ENCODE results near the gene CYP26C1. TPM values are rescaled to one million over a fixed set of nuclear protein-coding genes. Genes with fewer than 3 reads are reported as not detected.

CYP26C1 gene
- total RNA-seq, 1 experiment from 2014 or later = 0.46 TPM

DNA sequence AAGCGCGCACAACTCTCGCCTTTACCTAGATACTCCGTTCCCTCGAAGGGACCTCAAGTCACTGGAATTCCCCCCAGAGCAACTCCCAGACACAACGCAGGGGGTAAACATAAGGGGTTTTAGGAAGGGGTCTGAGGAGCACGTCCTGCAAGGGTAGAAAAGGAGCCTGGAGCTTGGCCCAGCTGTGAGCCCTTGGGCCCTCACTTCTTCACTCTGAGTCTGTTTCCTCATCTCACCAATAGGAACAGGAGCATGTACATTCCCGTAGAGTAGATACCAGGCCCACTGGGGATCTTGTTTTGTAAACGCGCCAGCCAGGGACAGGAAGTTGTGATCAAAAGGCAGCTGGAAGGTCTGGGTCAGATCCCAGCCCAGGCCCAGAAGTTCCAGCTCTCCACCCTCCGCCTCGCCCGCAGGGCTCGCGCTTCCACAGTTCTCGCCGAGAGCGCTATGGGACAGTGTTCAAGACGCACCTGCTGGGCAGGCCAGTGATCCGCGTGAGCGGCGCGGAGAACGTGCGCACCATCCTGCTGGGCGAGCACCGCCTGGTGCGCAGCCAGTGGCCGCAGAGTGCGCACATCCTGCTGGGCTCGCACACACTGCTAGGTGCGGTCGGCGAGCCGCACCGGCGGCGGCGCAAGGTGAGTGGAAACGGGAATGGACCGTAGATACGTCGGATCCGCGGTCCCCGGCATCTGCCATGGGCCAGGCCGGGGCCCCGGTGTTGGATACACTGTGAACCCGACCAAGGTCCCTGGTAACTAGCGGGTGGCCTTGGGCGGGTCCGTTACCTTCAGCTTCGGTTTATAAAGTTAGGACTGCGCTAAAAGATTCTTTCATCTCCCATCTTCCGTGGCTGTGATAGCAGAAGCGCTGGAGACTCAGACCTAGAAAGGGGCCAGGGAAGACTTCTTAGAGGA, 1.3 kb downstream of the CYP26C1 start:
- CTCF ChIA-PET = no interaction called here

DNA sequence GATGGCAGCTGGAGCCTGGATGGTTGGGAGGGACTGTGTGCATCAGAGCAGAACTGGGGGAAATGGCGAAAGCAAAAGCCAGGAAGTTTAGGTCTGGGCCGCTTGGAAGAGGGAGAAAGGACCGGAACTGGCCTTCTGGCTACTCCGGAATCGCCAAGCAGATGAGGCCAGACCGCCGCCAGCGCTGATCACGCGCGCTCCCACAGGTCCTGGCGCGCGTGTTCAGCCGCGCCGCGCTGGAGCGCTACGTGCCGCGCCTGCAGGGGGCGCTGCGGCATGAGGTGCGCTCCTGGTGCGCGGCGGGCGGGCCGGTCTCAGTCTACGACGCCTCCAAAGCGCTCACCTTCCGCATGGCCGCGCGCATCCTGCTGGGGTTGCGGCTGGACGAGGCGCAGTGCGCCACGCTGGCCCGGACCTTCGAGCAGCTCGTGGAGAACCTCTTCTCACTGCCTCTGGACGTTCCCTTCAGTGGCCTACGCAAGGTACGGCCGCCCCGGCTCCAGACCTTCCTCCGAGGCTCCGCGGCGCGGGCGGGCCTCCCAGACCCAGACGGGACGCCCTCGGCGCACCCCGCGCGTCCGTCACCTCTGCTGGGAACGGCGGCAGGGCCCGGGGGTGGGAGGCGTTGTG, 2.0 kb downstream of the CYP26C1 start:
- no peak overlapping the region for H3K4me2 ChIP-seq
- peak in 1 of 2 experiments; percentile 53 for DNase-seq
- H3K4me1 ChIP-seq (replicated peaks; ENCODE audit: insufficient read depth) = no peaks in the 10 kb centered on the region
- intact Hi-C loops (cut with micrococcal nuclease; ENCODE audit: unreplicated experiment) = no loop called here
- no peak overlapping the region for H3K27ac ChIP-seq
- no peak overlapping the region for H3K4me3 ChIP-seq
- H3K36me3 ChIP-seq (ENCODE audit: low read depth) = no peaks in the 10 kb centered on the region
- ChIA-PET POLR2A (ENCODE audit: unreplicated experiment) (no interaction called here), CTCF (interaction anchor here (0.7 kb wide), 1 partner anchor 16 kb away, joined by 6 read pairs; no protein-coding TSS in a partner anchor)
- H4K20me1 ChIP-seq (ENCODE audit: insufficient read depth) = no peaks in the 10 kb centered on the region
- TF ChIP-seq EZH2 (IDR thresholded peaks at IDR 0.05; ENCODE audit: low read depth) = no peak
- TF ChIP-seq, protein P1, sequence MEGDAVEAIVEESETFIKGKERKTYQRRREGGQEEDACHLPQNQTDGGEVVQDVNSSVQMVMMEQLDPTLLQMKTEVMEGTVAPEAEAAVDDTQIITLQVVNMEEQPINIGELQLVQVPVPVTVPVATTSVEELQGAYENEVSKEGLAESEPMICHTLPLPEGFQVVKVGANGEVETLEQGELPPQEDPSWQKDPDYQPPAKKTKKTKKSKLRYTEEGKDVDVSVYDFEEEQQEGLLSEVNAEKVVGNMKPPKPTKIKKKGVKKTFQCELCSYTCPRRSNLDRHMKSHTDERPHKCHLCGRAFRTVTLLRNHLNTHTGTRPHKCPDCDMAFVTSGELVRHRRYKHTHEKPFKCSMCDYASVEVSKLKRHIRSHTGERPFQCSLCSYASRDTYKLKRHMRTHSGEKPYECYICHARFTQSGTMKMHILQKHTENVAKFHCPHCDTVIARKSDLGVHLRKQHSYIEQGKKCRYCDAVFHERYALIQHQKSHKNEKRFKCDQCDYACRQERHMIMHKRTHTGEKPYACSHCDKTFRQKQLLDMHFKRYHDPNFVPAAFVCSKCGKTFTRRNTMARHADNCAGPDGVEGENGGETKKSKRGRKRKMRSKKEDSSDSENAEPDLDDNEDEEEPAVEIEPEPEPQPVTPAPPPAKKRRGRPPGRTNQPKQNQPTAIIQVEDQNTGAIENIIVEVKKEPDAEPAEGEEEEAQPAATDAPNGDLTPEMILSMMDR (conservative IDR thresholded peaks at IDR 0.05) = no peak
- no peaks in the 10 kb centered on the region for H3F3A ChIP-seq (ENCODE audit: insufficient read depth, low read depth)
- H3K27me3 ChIP-seq (ENCODE audit: insufficient read depth, low read depth) = no peaks in the 10 kb centered on the region
- no peaks in the 10 kb centered on the region for H3K79me2 ChIP-seq (ENCODE audit: low read depth)
- H3K9me3 ChIP-seq (ENCODE audit: insufficient read depth, low read depth) = no peaks in the 10 kb centered on the region
- no TSS peak for BruUV-seq (replicated peaks)
- no peak overlapping the region for H2AFZ ChIP-seq
- H3K9me2 ChIP-seq (ENCODE audit: insufficient read depth) = no peaks in the 10 kb centered on the region

More for the DNA sequence above, 1.3 kb downstream of the CYP26C1 start:
- no peaks in the 10 kb centered on the region for H3K27me3 ChIP-seq (ENCODE audit: insufficient read depth, low read depth)
- intact Hi-C loops (cut with micrococcal nuclease; ENCODE audit: unreplicated experiment) = no loop called here
- no peaks in the 10 kb centered on the region for H3K9me2 ChIP-seq (ENCODE audit: insufficient read depth)
- H3F3A ChIP-seq (ENCODE audit: insufficient read depth, low read depth) = no peaks in the 10 kb centered on the region
- BruUV-seq (replicated peaks) = no TSS peak
- POLR2A ChIA-PET (ENCODE audit: unreplicated experiment) = no interaction called here
- H3K36me3 ChIP-seq (ENCODE audit: low read depth) = no peaks in the 10 kb centered on the region
- no peak overlapping the region for H3K4me3 ChIP-seq
- H3K4me1 ChIP-seq (replicated peaks; ENCODE audit: insufficient read depth) = no peaks in the 10 kb centered on the region
- no peaks in the 10 kb centered on the region for H3K79me2 ChIP-seq (ENCODE audit: low read depth)
- no peak overlapping the region for H3K4me2 ChIP-seq
- no peaks in the 10 kb centered on the region for H4K20me1 ChIP-seq (ENCODE audit: insufficient read depth)
- H3K27ac ChIP-seq = no peak overlapping the region
- H3K9me3 ChIP-seq (ENCODE audit: insufficient read depth, low read depth) = no peaks in the 10 kb centered on the region
- H2AFZ ChIP-seq = no peak overlapping the region
- TF ChIP-seq, protein P1 (conservative IDR thresholded peaks at IDR 0.05) = no peak
- TF ChIP-seq EZH2 (IDR thresholded peaks at IDR 0.05; ENCODE audit: low read depth) = no peak
- DNase-seq = no peak

DNA sequence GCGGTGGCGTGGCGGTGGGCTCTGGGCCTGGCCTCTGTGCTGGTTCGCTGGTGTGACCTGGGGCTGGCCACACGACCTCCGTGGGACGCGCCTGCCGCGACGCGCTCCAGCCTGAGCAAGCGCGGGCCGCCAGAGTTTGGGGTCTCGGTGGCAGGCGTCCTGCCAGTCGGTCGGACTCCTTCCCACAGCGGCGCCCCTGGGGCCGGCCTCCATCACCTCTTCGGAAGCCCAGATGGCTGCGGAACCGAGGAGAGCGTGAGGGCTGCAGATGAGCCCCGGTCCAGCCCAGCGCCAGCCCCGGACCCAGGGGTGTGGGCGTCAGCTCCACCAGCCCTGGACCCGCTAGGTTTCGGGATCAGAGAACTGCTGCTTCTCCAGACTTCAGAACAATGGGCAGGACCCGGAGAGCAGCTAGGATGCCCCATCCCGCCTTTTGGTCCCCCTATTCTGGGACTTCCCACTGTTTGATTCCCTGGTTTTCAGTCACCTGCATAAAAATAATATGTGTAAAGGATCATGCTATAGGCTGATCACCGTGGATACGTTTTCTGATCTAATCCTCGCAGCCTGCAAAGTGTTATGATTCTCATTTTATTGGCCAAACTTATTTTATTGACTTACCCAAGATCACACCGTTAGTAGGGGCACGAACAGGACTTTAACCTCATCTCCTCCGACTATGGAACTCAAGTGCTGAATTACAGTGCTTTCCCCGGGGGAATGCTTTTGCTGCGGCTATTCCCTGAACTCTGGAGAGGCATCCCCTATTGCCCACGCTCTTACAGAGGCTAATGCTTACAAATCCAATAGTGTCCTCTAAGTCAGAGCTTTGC, 2.8 kb downstream of the CYP26C1 start:
- no peaks in the 10 kb centered on the region for H3K9me2 ChIP-seq (ENCODE audit: insufficient read depth)
- TF ChIP-seq, protein P1 (conservative IDR thresholded peaks at IDR 0.05) = no peak
- no peak for TF ChIP-seq EZH2 (IDR thresholded peaks at IDR 0.05; ENCODE audit: low read depth)
- no peak overlapping the region for H3K4me2 ChIP-seq
- no peaks in the 10 kb centered on the region for H3K27me3 ChIP-seq (ENCODE audit: insufficient read depth, low read depth)
- no peaks in the 10 kb centered on the region for H3K79me2 ChIP-seq (ENCODE audit: low read depth)
- DNase-seq = no peak
- no peak overlapping the region for H2AFZ ChIP-seq
- POLR2A ChIA-PET (ENCODE audit: unreplicated experiment) = no interaction called here
- CTCF ChIA-PET = interaction anchor here (0.7 kb wide), 1 partner anchor 15 kb away, joined by 6 read pairs; no protein-coding TSS in a partner anchor
- no peaks in the 10 kb centered on the region for H3K36me3 ChIP-seq (ENCODE audit: low read depth)
- intact Hi-C loops (cut with micrococcal nuclease; ENCODE audit: unreplicated experiment) = no loop called here
- H4K20me1 ChIP-seq (ENCODE audit: insufficient read depth) = no peaks in the 10 kb centered on the region
- no peak overlapping the region for H3K27ac ChIP-seq
- no peak overlapping the region for H3K4me3 ChIP-seq
- no peaks in the 10 kb centered on the region for H3K9me3 ChIP-seq (ENCODE audit: insufficient read depth, low read depth)
- no TSS peak for BruUV-seq (replicated peaks)
- H3F3A ChIP-seq (ENCODE audit: insufficient read depth, low read depth) = no peaks in the 10 kb centered on the region
- no peaks in the 10 kb centered on the region for H3K4me1 ChIP-seq (replicated peaks; ENCODE audit: insufficient read depth)

All from PC-9 (cell line).